Fibroblast of pulmonary artery (primary cell): ENCODE results near the gene ZFR2.

ENCODE experiments used
- DNase-seq: peaks from one replicate; pipeline ENCODE4 v3.0.0-alpha.2; 2010; ENCODE audit warnings: low read depth
- H3K4me3 ChIP-seq: replicated peaks from 2 replicates; pipeline ENCODE4 v1.5.1; 2011; ENCODE audit warnings: low read depth, mild to moderate bottlenecking, control low read depth, low read length, moderate library complexity
- CTCF ChIP-seq: IDR thresholded peaks from 2 replicates; pipeline ENCODE4 v1.5.1; 2011; ENCODE audit warnings: mild to moderate bottlenecking, control low read depth, low read length, inconsistent platforms; ENCODE audit errors: missing control alignments

ZFR2 gene

GRCh38 chr19:3771906-3772455, 96.9 kb downstream of the ZFR2 start, which contains the start of gene RAX2:
Gene RAX2 (minus strand): TSS chr19:3772228. CDS start chr19:3771742, 486 bp downstream.
- no peak within 1 kb of the TSS for H3K4me3 ChIP-seq
- no peak for DNase-seq
- TF ChIP-seq CTCF, result no peak

GRCh38 chr19:3771000-3771905, 97.6 kb downstream of the ZFR2 start:
- DNase-seq, result no peak
- H3K4me3 ChIP-seq, result no peak overlapping the region
- no peak for TF ChIP-seq CTCF

GRCh38 chr19:3770136-3770999, 98.5 kb downstream of the ZFR2 start:
- no peak overlapping the region for H3K4me3 ChIP-seq
- DNase-seq, result no peak
- TF ChIP-seq CTCF, result no peak

GRCh38 chr19:3769494-3769893, 99.3 kb downstream of the ZFR2 start:
- TF ChIP-seq CTCF, result no peak
- no peak for DNase-seq
- no peak overlapping the region for H3K4me3 ChIP-seq

- DNase-seq, result no peak
- no peak for TF ChIP-seq CTCF
- H3K4me3 ChIP-seq, result no peak overlapping the region
Measured at GRCh38 chr19:3768748-3769099, 100.1 kb downstream of the ZFR2 start.

GRCh38 chr19:3768015-3768747, 100.7 kb downstream of the ZFR2 start:
- no peak for DNase-seq
- no peak overlapping the region for H3K4me3 ChIP-seq
- no peak for TF ChIP-seq CTCF
